Measurements from ENCODE around the gene ZCCHC17.

The ZCCHC17 gene

DNA sequence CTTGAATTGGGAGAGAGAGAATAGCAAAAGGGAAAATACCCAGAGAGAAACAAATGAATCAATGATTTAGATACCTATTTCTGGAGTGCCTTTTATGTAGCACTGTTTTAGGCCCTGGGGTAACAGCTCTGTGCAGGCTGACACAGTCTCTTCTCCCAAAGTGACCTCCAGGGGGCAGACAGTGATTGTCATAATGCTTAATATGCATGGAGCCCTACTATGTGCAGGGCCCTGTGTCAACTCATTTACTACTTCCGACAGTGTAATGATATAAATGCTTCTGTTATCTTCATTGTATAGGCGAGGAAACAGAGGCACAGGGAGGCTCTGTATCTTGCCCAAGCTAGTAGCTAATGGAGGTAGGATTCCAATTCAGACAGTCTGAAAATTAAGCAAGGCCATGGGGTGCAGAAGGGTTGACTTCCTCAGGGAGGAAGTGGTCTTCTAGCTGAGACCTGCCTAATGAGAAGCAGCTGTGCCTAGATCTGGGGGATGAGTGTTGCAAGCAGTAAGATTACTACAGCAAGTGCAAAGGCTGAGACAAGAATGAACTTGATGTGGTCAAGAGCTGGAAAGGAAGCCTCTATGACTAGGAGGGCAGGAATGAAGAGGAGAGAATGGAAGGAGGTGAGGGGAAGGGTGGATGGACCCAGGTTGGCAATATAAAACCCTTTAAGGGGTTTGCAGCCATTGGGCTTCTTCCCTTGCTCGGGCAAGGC lies 100.0 kb downstream of the ZCCHC17 start:
- no peak for DNase-seq (ENCODE audit: low spot score)

DNA sequence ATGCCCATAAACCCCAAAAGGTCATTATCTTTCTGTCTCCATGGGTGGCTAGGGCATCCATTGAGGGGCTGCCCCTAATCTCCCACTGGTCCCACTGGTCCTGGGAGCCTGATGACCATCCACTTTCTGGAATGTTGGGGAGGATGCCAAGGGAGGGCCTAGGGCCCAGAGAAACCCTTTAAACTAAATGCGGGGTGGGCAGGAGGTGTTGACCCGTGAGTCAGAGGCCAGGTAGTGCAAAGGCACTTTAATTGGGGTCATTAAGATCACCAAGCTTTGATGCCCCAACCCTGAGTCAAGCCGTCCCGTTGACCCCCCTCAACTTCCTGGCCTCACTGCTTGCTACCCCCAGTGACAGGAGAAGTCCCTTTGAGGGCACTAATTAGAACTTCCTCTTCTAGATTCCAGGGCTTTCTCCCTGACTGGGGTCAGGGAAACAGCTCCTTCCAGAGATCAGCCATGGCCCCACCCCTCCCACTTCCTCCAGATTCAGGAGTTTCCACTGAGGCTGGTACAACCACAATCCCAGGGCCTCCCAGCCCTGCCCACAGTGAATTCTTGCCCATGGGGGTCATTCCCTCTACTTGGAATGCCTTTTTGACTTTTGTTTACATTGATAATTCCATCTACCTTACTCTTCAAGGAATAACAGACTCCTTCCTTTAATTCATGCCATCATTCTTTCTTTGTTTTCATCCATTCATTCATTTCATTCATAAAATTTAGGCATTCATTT lies 100.7 kb downstream of the ZCCHC17 start:
- DNase-seq (ENCODE audit: low spot score): no peak

DNA sequence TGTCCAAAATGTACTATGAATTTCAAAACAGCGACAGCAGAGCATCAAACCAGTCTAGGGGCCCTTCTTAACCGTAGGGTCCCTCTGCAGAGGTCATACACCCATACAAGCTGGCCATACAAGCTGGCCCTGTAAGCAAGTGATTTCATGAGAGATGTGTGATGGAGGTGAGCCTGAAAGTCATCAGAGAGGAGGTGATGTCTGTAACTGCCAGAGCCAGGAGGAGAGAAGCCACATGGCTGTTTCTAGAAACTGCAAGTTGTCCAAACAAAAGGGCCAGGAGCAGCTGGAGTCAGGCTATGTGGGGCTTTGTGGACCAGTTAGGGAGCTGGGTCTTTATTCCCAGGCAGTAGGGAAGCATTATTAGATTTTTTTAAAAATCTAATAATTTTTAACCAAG lies 101.4 kb downstream of the ZCCHC17 start:
- no peak for DNase-seq (ENCODE audit: low spot score)

DNA sequence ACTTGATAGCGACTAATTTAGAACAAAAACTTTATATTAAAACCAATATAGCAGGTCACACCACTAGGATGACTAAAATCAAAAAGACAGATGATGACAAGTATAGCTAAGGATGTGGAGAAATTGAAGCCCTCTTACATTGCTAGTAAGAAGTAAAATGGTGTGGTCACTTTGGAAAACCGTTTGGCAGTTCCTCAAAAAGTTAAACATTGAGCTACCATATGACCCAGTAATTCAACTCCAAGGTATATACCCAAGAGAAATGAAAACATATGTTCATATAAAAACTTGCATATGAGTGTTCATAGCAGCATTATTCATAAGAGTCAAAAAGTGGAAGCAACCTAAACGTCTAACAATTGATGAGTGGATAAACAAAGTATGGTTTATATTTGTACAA lies 103.1 kb downstream of the ZCCHC17 start:
- DNase-seq (ENCODE audit: low spot score): no peak

DNA sequence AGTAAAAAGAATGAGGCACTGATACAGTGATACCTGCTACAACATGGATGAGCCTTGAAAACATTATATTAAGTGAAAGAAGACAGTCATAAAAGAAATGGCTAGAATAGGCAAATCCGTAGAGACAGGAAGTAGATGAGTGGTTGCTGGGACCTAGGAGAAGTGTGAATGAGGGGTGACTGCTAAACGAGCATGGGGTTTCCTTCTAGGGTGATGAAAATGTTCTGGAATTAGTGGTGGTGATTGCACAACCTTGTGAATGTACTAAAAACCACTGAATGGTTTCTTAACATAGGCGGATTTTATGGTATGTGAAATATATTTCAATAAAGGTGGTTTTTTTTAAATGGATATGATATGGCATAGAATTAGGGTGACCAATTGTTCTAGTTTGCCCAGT lies 103.6 kb downstream of the ZCCHC17 start:
- no peak for DNase-seq (ENCODE audit: low spot score)

DNA sequence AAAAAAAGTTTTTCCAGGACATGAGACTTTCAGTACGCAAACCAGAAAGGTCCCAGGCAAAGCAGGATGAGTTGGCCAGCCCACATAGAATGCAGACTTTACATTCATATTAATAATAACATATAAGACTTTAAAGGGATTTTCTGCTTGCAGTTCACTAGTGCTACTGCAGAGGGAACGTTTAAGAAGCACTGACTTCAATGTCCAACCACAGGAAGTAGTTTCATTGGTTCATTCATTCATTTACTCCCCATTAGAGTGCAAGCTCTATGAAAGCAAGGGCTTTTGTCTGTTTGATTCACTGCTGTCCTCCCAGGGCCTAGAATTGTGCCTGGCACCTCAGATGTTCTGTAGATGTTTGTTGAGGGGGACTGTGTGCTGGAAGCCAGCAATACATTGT lies 104.4 kb downstream of the ZCCHC17 start:
- no peak for DNase-seq (ENCODE audit: low spot score)

DNA sequence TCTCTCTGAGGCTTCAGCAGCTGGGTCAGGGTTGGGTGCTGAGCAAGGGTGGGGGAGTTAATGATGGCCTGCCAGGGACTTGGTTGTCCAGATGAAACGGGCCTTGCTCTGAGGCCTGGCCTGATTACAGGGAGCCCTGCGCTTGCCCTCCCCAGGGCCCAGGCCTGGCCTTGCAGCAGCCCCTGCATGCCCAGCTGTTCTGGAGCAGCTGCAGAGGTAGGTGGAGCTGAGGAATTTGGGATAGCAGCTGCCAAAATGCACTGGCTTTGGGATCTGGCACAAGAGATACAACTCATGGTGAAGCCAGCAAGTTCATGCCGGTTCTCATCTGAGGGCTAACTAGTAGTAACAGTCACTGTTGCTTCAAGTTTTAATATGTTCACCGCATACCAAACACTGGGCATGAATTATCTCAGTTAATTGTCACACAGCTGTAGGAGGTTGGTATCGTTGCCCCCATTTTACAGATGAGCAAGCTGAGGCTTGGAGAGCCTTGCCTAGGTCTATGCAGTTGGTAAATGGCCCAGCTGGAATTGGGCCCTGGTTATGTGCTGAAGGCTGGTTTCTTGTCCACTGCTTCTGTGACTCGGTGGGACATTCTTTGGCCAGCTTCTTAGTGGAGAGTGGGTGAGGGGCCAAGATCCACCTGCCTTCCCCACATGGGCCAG lies 108.9 kb downstream of the ZCCHC17 start:
- no peak for DNase-seq (ENCODE audit: low spot score)

DNA sequence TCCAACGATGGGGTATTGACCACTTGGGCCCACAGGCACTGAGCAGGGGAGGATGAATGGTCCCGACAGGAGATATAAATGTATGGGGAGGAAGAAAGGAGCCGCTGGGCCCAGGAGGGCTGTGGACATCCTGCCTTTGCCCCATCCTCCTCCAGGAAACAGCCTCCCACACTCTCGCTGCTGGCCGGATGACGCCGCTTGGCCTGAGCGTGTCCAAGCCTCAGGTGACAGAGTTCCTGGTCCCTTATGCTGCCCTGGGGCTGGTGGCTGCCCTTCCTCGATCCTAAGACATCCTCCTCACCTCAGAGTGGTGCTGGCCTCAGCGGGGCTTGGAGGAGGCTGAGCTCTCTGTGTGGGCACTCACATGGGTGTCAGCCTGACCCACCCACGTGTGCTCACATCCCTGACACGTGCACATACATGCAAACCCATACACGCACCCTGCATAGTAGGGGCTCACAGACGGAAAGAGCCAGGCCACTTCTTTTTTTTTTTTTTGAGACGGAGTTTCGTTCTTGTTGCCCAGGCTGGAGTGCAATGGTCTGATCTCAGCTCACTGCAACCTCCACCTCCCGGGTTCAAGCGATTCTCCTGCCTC lies 110.3 kb downstream of the ZCCHC17 start:
- DNase-seq (ENCODE audit: low spot score): no peak

DNA sequence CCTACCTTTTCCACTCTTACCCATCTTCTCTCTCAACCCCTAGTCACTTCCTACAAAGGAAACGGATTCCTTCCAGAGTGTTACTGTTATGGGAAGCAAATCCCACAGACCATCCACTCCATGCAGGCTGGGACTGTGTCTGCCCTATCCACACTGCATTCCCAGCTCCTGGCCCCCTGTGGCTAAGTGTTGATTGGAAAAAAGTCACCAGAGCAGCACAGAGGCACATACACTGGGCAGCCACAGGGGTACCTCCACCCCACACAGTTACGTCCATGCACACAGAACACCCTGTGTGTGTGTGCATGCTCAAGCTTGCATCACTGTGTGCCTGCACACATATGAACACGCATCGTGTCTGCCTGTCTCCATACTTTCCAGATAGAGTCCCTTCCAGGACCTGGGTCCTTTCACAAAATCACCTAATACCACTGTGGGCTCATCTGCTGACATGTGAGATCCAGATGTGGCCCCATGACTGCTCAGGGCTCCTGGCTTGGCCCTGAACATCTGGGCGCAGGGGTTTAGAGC lies 112.0 kb downstream of the ZCCHC17 start:
- no peak for DNase-seq (ENCODE audit: low spot score)

DNA sequence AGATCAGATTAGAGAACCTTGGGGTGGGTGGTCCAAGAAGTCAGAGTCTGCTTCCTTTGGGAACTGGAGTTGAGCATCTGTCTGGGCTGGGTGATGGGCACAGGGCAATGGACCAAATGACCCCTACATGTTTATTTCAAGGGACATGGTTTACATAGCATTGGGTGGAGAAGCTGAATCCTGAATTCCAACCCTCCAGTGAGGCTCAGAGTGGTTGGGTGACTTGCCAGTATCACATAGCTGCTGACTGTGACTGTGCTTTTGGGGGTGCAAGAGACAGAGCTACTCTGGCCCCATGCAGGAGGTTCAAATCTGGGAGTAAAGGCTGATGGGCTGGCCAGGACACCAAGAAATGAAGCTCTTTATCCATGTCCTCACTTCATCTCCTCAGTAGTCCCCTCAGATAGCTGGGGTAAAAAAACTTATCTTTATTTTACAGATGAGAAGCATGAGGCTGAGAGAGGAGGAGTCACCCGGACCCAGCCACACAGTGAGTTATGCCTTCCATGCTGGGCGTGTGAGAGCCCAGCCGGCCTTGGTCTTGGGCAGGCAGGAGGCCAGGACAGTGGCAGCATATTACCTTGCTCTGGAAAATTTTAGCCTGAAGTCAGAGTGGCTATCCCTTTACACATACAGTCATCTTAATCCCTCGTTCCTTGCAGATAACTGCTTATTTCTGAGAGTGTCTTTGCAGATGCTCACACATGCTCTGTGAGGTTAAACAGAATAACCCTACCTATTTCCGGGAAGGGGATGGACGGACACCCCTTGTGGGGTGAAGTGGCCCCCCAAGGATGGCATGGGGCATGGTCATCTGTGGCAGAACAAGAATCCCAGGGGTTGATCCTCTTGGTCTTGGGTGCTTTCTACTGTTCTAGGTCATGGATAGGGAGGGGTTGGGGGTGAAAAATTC lies 113.4 kb downstream of the ZCCHC17 start:
- DNase-seq (ENCODE audit: low spot score): no peak

DNA sequence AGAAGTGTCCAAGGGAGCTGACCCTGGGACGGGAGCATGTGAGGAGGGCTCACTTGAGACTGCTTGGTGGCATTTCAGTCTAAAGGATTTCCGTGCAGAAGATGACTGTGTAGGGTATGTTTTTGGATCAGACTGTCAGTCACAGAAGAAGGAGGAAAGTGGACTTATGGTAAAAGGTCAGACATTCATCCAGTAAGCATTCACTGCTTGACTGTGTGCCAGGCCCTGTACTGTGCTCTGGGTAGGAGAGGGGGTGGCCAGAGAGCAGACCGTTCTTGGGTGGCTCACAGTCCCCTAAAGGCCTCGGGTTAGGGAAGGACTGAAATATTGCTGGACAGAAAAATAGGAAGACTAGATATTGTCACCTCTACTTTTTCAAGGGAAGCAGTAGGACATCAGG lies 114.0 kb downstream of the ZCCHC17 start:
- DNase-seq (ENCODE audit: low spot score): no peak

DNA sequence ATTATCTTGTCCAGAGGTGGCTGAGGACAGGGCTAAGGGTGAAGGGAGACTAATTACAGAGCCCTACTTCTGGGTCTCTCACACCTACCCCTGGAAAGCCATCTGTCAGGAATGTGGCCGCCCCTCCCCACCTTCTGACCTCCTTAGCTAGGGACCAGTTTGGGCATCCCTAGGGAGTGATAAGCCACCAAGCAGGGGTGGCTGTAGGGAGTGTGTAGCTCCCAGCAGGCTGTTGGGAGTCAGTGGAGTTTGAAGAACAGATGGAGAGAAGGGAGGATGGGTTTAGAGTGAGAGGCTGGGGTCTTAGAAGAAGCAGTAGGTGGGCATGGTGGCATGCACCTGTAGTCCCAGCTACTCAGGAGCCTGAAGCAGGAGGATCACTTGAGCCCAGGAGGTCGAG lies 115.4 kb downstream of the ZCCHC17 start:
- no peak for DNase-seq (ENCODE audit: low spot score)

DNA sequence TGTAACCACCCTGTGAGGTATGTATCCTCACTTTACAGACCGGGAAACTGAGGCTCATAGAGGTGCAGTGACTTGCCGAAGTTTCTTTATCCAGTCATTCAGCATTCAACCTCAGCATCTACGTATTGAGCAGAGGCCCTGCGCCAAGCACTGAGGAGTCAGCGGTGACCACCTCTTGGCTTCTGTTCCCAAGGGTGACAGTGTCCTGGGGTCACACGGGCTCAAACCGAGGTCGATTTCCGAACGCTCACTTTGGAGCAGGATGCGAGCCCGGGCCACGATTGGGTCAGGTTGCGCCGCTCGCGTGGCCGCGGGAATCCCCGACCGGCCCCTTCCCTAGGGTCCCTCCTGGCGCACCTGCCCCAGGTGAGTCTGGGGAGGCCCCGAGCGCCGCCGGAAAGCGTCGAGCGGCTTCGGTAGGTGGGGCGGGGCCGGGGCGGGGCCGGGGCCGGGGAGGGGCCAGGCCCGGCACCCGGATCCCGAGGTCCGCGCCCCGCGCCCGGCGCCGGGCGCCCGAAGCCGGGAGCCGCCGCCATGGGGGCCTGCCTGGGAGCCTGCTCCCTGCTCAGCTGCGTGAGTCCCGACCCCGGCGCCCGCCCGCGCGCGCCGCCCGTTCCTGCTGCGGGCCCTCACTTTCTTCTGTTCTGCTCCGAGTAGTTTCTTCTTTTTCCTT lies 116.0 kb downstream of the ZCCHC17 start, which contains the start of gene SERINC2:
Gene SERINC2 (plus strand): TSS at position 482 of the 673 bp plus-strand sequence. CDS start 53 bp downstream, at position 535.
- DNase-seq (ENCODE audit: low spot score): no peak

DNA sequence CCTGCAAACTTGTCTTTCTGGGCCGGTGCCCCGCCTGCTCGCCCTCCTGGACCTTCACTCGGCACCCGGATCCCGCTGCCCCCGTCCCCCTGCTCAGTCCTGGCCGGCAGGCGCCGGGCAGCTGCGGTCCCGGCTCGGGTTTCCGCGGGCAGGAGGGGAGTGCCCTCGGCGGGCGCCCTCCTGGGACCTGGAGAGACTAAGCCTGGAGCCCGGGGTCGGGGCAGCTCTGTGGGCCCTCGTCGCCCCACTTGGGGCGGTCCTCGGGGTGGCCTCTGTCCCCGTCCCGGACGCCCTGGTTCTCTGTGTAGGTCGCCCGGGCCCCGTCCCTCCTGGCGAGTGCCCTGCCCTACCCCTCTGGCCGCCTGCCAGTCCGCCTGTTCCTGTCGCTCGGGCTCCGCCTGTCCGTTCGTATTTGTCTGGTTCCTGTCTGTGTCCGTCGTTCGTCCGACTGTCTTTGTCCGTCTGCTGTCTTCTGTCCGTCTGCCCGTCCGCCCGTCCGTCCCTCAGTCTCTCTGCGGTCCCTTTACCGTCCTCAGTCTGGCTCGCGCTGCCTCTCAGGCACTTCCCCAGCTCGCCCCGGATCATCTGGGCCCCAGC lies 116.7 kb downstream of the ZCCHC17 start:
- DNase-seq (ENCODE audit: low spot score): no peak
